ENCODE results near the gene CAMK1D. TPM values are rescaled to one million over a fixed set of nuclear protein-coding genes. Genes with fewer than 3 reads are reported as not detected.

Gene CAMK1D
- total and polyA plus RNA-seq, 2 experiments from 2014 or later: 4.6 to 7.2 TPM

GRCh38 chr10:12444981-12445700 is 95.8 kb downstream of the CAMK1D start (continued):
- no peak for TF ChIP-seq ETS1 (IDR thresholded peaks at IDR 0.05)
- no peak for TF ChIP-seq REST (IDR thresholded peaks at IDR 0.05; ENCODE audit: unreplicated experiment)
- no peak for TF ChIP-seq ZNF331 (CRISPR knock-in tag; IDR thresholded peaks at IDR 0.05; ENCODE audit: low read depth)
- no peak for TF ChIP-seq CTCF (conservative IDR thresholded peaks at IDR 0.05; ENCODE audit: low read depth in 2 of 2)
- TF ChIP-seq JUNB (IDR thresholded peaks at IDR 0.05; ENCODE audit: unreplicated experiment): no peak

GRCh38 chr10:12445701-12446334 is 96.5 kb downstream of the CAMK1D start:
- H3K79me2 ChIP-seq (replicated peaks; ENCODE audit: insufficient read depth): no peaks in the 10 kb centered on the region
- no peak overlapping the region for H3K4me3 ChIP-seq
- no peaks in the 10 kb centered on the region for H4K20me1 ChIP-seq (replicated peaks; ENCODE audit: insufficient read depth)
- Mint-ChIP-seq H3K4me1 (peaks cover 16% of the 10 kb centered on the region), H3K4me3 (no peak overlapping the region), H3K36me3 (ENCODE audit: low read depth) (no peaks in the 10 kb centered on the region), H3K9me3 (no peaks in the 10 kb centered on the region), H3K27ac (no peak overlapping the region), H3K27me3 (ENCODE audit: insufficient read depth, low read depth, poor library complexity) (peaks cover 4% of the 10 kb centered on the region)
- peaks cover 13% of the 10 kb centered on the region; the same call in 1 of the 2 replicates for H3K9me2 ChIP-seq (ENCODE audit: insufficient read depth)
- ATAC-seq (no peak), DNase-seq (ENCODE audit: low spot score) (no peak)
- H3K27me3 ChIP-seq (ENCODE audit: insufficient read depth): no peaks in the 10 kb centered on the region
- no peak overlapping the region for H3K4me2 ChIP-seq
- peaks cover 11% of the 10 kb centered on the region; the same call in 1 of the 2 replicates for H3K4me1 ChIP-seq (ENCODE audit: insufficient read depth)
- H3K27ac ChIP-seq (ENCODE audit: low read depth): no peak overlapping the region
- no peaks in the 10 kb centered on the region for H3F3A ChIP-seq (replicated peaks; ENCODE audit: low read depth)
- no peak overlapping the region for H2AFZ ChIP-seq
- no peaks in the 10 kb centered on the region for H3K36me3 ChIP-seq (ENCODE audit: insufficient read depth)
- TF ChIP-seq EZH2phosphoT487 (IDR thresholded peaks at IDR 0.05; ENCODE audit: unreplicated experiment): no peak
- TF ChIP-seq ETS1 (IDR thresholded peaks at IDR 0.05): no peak
- TF ChIP-seq EZH2 (IDR thresholded peaks at IDR 0.05; ENCODE audit: low read depth, unreplicated experiment): no peak
- no peak for TF ChIP-seq CTCF (conservative IDR thresholded peaks at IDR 0.05; ENCODE audit: low read depth in 2 of 2)
